T-cell (primary cell): ENCODE measurements around the gene ST6GALNAC3. TPM values are rescaled to one million over a fixed set of nuclear protein-coding genes. Genes with fewer than 3 reads are reported as not detected.

ENCODE experiments used
- ATAC-seq, 4 experiments: fragments of 200-7000 bp in 3 of 4; fragments of 150-1000 bp in 1 of 4; cut with Tn5 transposase; replicated peaks in 1 of 4; 1 replicate in 3 of 4; 2 replicates in 1 of 4; pipeline ENCODE4 v1.10.0; 2021; ENCODE audit warnings: moderate library complexity in 3 of 4, mild to moderate bottlenecking in 2 of 4, moderate number of reproducible peaks in 1 of 4
- CTCF ChIA-PET, 2 donors: fragments of 300-600 bp; sonication (Branson Sonifier 250); formaldehyde crosslinking; loops; one replicate each; lab custom pipeline; 2022; ENCODE audit warnings: antibody characterized with exemption in 2 of 2; lab: Charles Lee
- POLR2A ChIA-PET, 2 donors: fragments of 300-600 bp; sonication (Branson Sonifier 250); formaldehyde crosslinking; loops; one replicate each; lab custom pipeline; 2022; ENCODE audit warnings: antibody characterized with exemption in 2 of 2; lab: Charles Lee
- DNase-seq, 35 experiments: peaks; one replicate each; pipeline versions ENCODE4 v3.0.0 to v3.0.0-alpha.2; 2013 to 2023
- H3K27ac ChIP-seq: one replicate; pipeline ENCODE4 v1.5.1; 2013; ENCODE audit warnings: low read length
- H3K27me3 ChIP-seq, 2 experiments: replicated peaks in 1 of 2; 1 replicate in 1 of 2; 2 replicates in 1 of 2; pipeline versions ENCODE4 v1.6.1 to v1.7.0; 2013; ENCODE audit warnings: low read length in 1 of 2, mixed read lengths in 1 of 2; ENCODE audit not compliant: control insufficient read depth in 2 of 2, insufficient read depth in 2 of 2; ENCODE audit errors: extremely low read depth in 1 of 2
- H3K36me3 ChIP-seq, 2 donors: 1 replicate in 1 of 2; 2 replicates in 1 of 2; pipeline versions ENCODE4 v1.6.1 to v1.7.0; 2013; ENCODE audit warnings: low read length in 1 of 2; ENCODE audit not compliant: control insufficient read depth in 2 of 2, insufficient read depth in 1 of 2; ENCODE audit errors: extremely low read depth in 1 of 2
- H3K4me1 ChIP-seq, 2 experiments: 1 replicate in 1 of 2; 2 replicates in 1 of 2; pipeline versions ENCODE4 v1.6.1 to v1.7.0; 2013; ENCODE audit warnings: low read length in 2 of 2, mixed read lengths in 1 of 2; ENCODE audit not compliant: insufficient read depth in 2 of 2, control insufficient read depth in 1 of 2; ENCODE audit errors: extremely low read depth in 1 of 2
- H3K4me3 ChIP-seq, 2 donors: 1 replicate in 1 of 2; 2 replicates in 1 of 2; pipeline versions ENCODE4 v1.5.1 to v1.7.0; 2013; ENCODE audit warnings: mild to moderate bottlenecking in 2 of 2, low read length in 1 of 2, moderate library complexity in 1 of 2; ENCODE audit not compliant: control insufficient read depth in 1 of 2; ENCODE audit errors: extremely low read depth in 1 of 2
- H3K9me3 ChIP-seq: 2 replicates; pipeline ENCODE4 v1.7.0; 2013
- H3K27ac Mint-ChIP-seq, 2 donors: one replicate each; pipeline ENCODE4 v1.8.0; 2020 to 2021; ENCODE audit warnings: mild to moderate bottlenecking in 2 of 2, mixed read lengths in 2 of 2
- H3K27me3 Mint-ChIP-seq, 2 donors: one replicate each; pipeline ENCODE4 v1.8.0; 2021 to 2022; ENCODE audit warnings: mixed read lengths in 2 of 2
- H3K36me3 Mint-ChIP-seq: one replicate; pipeline ENCODE4 v1.8.0; 2021; ENCODE audit warnings: mixed read lengths
- H3K4me1 Mint-ChIP-seq, 3 donors: one replicate each; pipeline ENCODE4 v1.8.0; 2020 to 2022; ENCODE audit warnings: mixed read lengths in 3 of 3, mild to moderate bottlenecking in 1 of 3
- H3K4me3 Mint-ChIP-seq, 3 donors: one replicate each; pipeline ENCODE4 v1.8.0; 2020 to 2022; ENCODE audit warnings: mild to moderate bottlenecking in 3 of 3, mixed read lengths in 3 of 3, moderate library complexity in 3 of 3
- H3K9me3 Mint-ChIP-seq, 3 donors: one replicate each; pipeline ENCODE4 v1.8.0; 2020 to 2022; ENCODE audit warnings: mixed read lengths in 3 of 3
- WGBS: methylation state at CpG from one replicate; pipeline ENCODE4 v1.1.5; 2013; ENCODE audit warnings: missing lambda C conversion rate; ENCODE audit not compliant: insufficient coverage; 5-methylcytosine and 5-hydroxymethylcytosine counted together
- total RNA-seq, 35 experiments: library from RNA in 6 of 35; stranded (reverse) in 6 of 35; fragments of 120-200 nt in 1 of 35; gene quantifications; one replicate each; pipeline versions ENCODE4 v1.2.1 to v1.2.4 and lab custom pipeline; 2013 to 2026

The ST6GALNAC3 gene
- total RNA-seq, 5 donors from 2014 or later (not counting 1 experiment from before 2014, with no cell fraction given), result 0.33 to 6.6 (median 1.5) TPM

GRCh38 chr1:76274302-76274701 is 199.8 kb downstream of the ST6GALNAC3 start:
- no peaks in the 10 kb centered on the region for H3K9me3 Mint-ChIP-seq
- no peaks in the 10 kb centered on the region for H3K27me3 ChIP-seq
- DNase-seq, result no peak
- H3K27ac Mint-ChIP-seq, result no peak overlapping the region
- CTCF ChIA-PET, result no interaction called here
- no peaks in the 10 kb centered on the region for H3K27me3 Mint-ChIP-seq
- no peaks in the 10 kb centered on the region for H3K9me3 ChIP-seq
- POLR2A ChIA-PET, result no interaction called here
- H3K4me3 ChIP-seq, result no peak overlapping the region
- peaks cover 32 to 46% (median 35%) of the 10 kb centered on the region in 3 donors for H3K4me1 Mint-ChIP-seq
- H3K36me3 ChIP-seq, result no peaks in the 10 kb centered on the region
- peaks cover 15 to 24% of the 10 kb centered on the region in 2 experiments for H3K4me1 ChIP-seq
- ATAC-seq, result no peak
- H3K4me3 Mint-ChIP-seq, result no peak overlapping the region
- 100% methylated on average over 1 of the region's 1 CpG for WGBS
- no peaks in the 10 kb centered on the region for H3K36me3 Mint-ChIP-seq
- no peak overlapping the region for H3K27ac ChIP-seq

GRCh38 chr1:76274718-76275117 is 200.2 kb downstream of the ST6GALNAC3 start:
- Histone ChIP-seq H3K4me1 (peaks cover 11 to 20% of the 10 kb centered on the region in 2 experiments), H3K4me3 (no peak overlapping the region), H3K27ac (no peak overlapping the region), H3K27me3 (no peaks in the 10 kb centered on the region), H3K9me3 (no peaks in the 10 kb centered on the region), H3K36me3 (no peaks in the 10 kb centered on the region)
- ATAC-seq (no peak), DNase-seq (no peak)
- H3K36me3 Mint-ChIP-seq, result no peaks in the 10 kb centered on the region
- ChIA-PET POLR2A (no interaction called here), CTCF (no interaction called here)
- 100% methylated on average over 1 of the region's 3 CpGs for WGBS
- peaks cover 27 to 42% (median 31%) of the 10 kb centered on the region in 3 donors for H3K4me1 Mint-ChIP-seq
- H3K9me3 Mint-ChIP-seq, result no peaks in the 10 kb centered on the region
- H3K27ac Mint-ChIP-seq, result no peak overlapping the region
- no peaks in the 10 kb centered on the region for H3K27me3 Mint-ChIP-seq
- no peak overlapping the region for H3K4me3 Mint-ChIP-seq

- H3K36me3 Mint-ChIP-seq, result no peaks in the 10 kb centered on the region
- 100% methylated on average over 5 of the region's 7 CpGs for WGBS
- Histone ChIP-seq H3K27ac (no peak overlapping the region), H3K4me1 (peaks cover 0 to 2% of the 10 kb centered on the region in 2 experiments), H3K36me3 (no peaks in the 10 kb centered on the region), H3K9me3 (no peaks in the 10 kb centered on the region), H3K4me3 (no peak overlapping the region), H3K27me3 (no peaks in the 10 kb centered on the region)
- ChIA-PET POLR2A (no interaction called here), CTCF (interaction anchor here in 1 of 2 donors (0.6 kb wide), 1 partner anchor 9 kb away, joined by 3 read pairs; no protein-coding TSS in a partner anchor)
- peaks cover under 1 to 9% (median 2%) of the 10 kb centered on the region in 3 donors for H3K4me1 Mint-ChIP-seq
- H3K27me3 Mint-ChIP-seq, result no peaks in the 10 kb centered on the region
- H3K4me3 Mint-ChIP-seq, result no peak overlapping the region
- no peaks in the 10 kb centered on the region for H3K9me3 Mint-ChIP-seq
- ATAC-seq (no peak), DNase-seq (no peak)
- H3K27ac Mint-ChIP-seq, result peak overlapping the region in 1 of 2 donors; percentile 29
Measured at GRCh38 chr1:76278711-76279100, 204.2 kb downstream of the ST6GALNAC3 start.

- Histone ChIP-seq H3K4me3 (no peak overlapping the region), H3K27me3 (no peaks in the 10 kb centered on the region), H3K9me3 (no peaks in the 10 kb centered on the region), H3K4me1 (peaks cover 0 to 5% of the 10 kb centered on the region in 2 experiments), H3K27ac (no peak overlapping the region), H3K36me3 (no peaks in the 10 kb centered on the region)
- Mint-ChIP-seq H3K9me3 (no peaks in the 10 kb centered on the region), H3K4me1 (peaks cover 0 to 8% (median 0%) of the 10 kb centered on the region in 3 donors), H3K27ac (peak overlapping the region in 1 of 2 donors; percentile 29), H3K27me3 (no peaks in the 10 kb centered on the region), H3K4me3 (no peak overlapping the region), H3K36me3 (no peaks in the 10 kb centered on the region)
- ATAC-seq, result no peak
- 81% methylated on average over 10 of the region's 14 CpGs for WGBS
- DNase-seq, result no peak
- ChIA-PET POLR2A (no interaction called here), CTCF (no interaction called here)
Measured at GRCh38 chr1:76279101-76279748, 204.7 kb downstream of the ST6GALNAC3 start.

- Mint-ChIP-seq H3K4me1 (peaks cover 15 to 25% (median 17%) of the 10 kb centered on the region in 3 donors), H3K4me3 (no peak overlapping the region), H3K36me3 (no peaks in the 10 kb centered on the region), H3K9me3 (no peaks in the 10 kb centered on the region), H3K27me3 (no peaks in the 10 kb centered on the region), H3K27ac (no peak overlapping the region)
- no peak for ATAC-seq
- ChIA-PET POLR2A (interaction anchor here in 1 of 2 donors (0.6 kb wide), 2 partner anchors 16 to 46 kb away, joined by 3 to 4 read pairs; no protein-coding TSS in a partner anchor), CTCF (no interaction called here)
- H3K4me3 ChIP-seq, result no peak overlapping the region
- no CpG with 5 or more reads among the region's 2 CpGs for WGBS
- H3K4me1 ChIP-seq, result peaks cover 15 to 23% of the 10 kb centered on the region in 2 experiments
- H3K36me3 ChIP-seq, result no peaks in the 10 kb centered on the region
- no peaks in the 10 kb centered on the region for H3K9me3 ChIP-seq
- DNase-seq, result no peak
- H3K27me3 ChIP-seq, result no peaks in the 10 kb centered on the region
- H3K27ac ChIP-seq, result no peak overlapping the region
Measured at GRCh38 chr1:76281306-76281705, 206.8 kb downstream of the ST6GALNAC3 start.

- H3K4me3 ChIP-seq, result no peak overlapping the region
- CTCF ChIA-PET, result interaction anchor here in 1 of 2 donors (0.7 kb wide), 1 partner anchor 99 kb away, joined by 3 read pairs; no protein-coding TSS in a partner anchor
- Mint-ChIP-seq H3K4me1 (peaks cover 47 to 60% (median 52%) of the 10 kb centered on the region in 3 donors), H3K27ac (peak overlapping the region; percentile 29 to 73), H3K9me3 (no peaks in the 10 kb centered on the region), H3K27me3 (no peaks in the 10 kb centered on the region), H3K36me3 (no peaks in the 10 kb centered on the region), H3K4me3 (peak overlapping the region in 1 of 3 donors; percentile 46)
- no peaks in the 10 kb centered on the region for H3K9me3 ChIP-seq
- DNase-seq (no peak), ATAC-seq (no peak)
- H3K27me3 ChIP-seq, result no peaks in the 10 kb centered on the region
- H3K36me3 ChIP-seq, result no peaks in the 10 kb centered on the region
- H3K4me1 ChIP-seq, result peaks cover 33 to 56% of the 10 kb centered on the region in 2 experiments
- WGBS, result 17% methylated on average over 1 of the region's 1 CpG
- no peak overlapping the region for H3K27ac ChIP-seq
- POLR2A ChIA-PET, result interaction anchor here in 1 of 2 donors (0.6 kb wide), 1 partner anchor 17 kb away, joined by 3 read pairs; no protein-coding TSS in a partner anchor
Measured at GRCh38 chr1:76284842-76285241, 210.3 kb downstream of the ST6GALNAC3 start.
